ENCODE data around the gene UBAP1.
"Not testable (repeated sequence)": the region's sequence is repeated elsewhere in the genome, so short reads cannot be mapped to it uniquely, and the experiment has no call there.

UBAP1 gene

DNA sequence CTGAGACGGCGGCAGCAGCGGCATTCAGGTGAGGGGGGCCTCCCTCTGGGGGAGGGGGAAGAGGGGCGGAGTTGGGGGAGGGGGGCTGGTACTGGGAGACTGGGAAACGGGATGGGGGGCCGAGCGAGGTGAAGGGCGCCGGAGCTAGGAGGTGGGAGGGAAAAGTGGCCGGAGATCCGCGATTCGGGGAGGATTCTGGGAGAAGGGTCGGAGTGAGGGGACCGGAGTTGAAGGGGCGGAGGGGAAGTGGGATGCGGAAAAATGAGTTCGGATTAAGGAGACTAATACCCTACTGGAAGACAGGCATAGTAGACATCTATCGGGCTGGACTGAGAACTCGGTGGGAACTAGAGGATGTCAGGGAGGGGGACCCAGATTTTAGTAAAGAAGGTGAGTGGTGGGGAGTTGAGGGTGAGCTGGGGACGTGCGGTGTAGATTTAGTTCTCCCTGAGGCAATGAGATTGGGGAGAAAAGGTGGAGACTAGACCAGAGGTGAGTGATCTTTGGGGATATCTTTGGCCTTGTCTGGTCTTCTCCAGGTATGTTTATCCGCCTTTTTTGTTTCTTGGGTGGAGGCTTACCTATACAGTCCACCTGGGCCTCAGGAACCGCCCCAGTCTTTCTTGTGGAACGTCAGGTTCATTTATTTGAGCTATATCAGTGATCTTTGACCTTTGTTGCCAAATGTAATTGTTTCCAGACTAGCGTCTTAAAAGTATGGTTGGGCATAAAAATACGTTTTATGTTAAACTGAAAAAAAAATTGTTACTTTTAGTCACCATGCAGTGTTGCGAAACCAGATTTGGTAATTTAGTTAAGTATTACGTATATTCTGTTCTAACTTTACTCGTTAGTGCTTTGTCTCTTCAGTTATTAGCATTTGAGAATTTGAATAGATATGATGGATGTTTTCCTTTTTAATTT lies 632 bp downstream of the UBAP1 start:
- DNase-seq (ENCODE audit: low spot score): peak; percentile 35

DNA sequence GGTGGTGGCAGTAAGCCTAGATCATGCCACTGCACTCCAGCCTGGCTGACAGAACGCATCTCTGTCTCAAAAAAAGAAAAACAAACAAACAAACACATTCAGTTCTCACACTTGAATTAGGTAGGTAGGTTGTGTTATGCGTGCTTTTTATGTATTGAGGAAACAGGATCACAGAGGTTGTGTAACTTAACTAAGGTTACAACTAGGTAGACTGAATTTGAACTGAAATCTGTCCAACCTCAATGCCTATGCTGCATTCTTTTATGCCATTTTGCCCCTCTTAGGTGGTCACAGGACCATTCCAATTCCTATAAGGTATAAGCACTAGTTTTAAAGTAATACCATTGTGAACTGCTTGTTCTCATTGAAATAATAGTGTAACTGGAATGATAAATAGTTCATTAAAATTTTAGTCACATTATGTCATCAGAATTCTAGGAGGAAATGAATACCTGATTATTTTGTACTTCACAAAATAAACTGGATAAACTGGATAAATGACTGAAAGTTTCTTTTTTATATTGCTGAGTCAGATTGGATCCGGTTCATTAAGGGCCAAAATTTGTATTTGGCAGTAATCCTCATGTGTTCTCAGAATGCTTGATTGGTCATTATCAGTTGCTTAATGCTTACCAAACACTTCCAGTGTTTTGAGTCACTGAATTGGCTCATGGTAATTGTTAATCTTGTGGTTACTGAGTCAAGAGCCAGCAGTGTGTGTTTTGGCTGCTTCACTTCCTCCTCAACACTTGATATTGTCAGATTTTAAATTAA lies 7.1 kb downstream of the UBAP1 start:
- peak; percentile 87 for DNase-seq (ENCODE audit: low spot score)

DNA sequence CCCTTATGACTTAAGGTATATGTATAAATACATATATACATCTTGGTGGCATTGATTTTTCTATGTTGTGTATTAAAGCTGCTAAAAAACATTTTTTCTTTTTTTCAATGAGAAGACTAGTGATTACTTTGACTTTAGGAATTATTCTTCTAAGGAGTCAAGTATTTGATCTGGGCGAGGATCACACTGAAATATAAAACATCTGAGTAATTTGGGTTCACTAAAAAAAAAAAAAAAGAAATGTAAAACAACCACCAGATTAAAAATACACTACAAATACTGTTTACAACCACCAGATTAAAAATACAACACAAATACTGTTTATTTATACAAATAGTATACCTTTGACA lies 9.0 kb downstream of the UBAP1 start:
- no peak for DNase-seq (ENCODE audit: low spot score)

DNA sequence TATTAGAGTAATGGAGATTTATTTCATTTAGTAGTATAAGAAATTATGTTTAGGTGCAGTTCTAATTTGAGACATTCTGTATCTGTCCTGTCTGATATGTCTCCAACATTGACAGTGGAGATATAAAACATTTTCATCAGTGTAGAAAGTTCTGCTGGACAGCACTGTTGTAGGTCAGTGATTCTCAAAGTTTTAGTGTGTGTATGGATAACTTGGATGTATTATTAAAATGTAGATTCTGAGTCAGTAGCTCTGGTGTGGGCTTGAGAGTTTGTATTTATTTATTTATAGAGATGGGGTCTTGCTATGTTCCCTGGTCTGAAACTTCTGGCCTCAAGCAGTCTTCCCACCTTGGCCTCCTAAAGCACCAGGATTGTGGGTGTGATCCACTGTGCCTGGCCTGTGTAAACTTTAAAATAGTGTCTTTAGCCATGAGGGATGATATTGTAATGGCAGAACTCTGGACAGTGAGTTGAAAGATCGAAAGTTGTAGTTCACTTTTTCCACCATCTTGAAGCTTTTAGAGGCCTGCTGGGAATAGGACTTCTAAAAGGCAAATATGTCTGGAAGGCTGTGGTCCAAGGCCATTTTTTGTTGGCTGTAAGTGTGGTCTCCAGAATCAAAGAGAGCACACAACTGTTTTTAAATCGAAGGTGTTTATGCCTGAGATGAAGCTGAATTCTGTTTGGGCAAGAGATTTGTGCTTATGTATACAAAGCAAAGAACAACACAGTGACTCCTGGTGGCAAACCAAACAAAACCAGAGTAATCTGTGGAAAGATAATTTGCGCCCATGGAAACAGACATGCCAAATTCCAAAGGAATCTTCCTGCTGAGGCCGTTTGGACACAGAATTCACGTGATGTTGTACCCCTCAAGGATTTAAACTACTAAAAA lies 12.4 kb downstream of the UBAP1 start:
- DNase-seq (ENCODE audit: low spot score): no peak

DNA sequence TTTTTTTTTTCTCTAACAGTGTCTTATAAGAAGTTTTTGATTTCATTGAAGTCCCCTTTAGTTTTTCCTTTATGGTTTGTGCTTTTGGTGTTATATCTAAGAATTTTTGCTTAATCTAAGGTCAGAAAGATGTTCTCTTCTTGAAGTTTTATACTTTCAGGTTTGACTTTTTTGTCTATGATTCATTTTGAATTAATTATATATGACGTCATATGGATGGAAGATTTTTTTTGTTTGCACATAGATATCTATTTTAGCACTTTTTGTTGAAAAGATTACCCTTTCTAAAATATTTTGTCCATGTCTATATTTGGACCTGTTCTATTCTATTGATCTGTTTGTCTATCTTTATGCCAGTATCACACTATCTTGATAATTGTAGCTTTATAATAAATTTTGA lies 16.3 kb downstream of the UBAP1 start:
- DNase-seq (ENCODE audit: low spot score): no peak

DNA sequence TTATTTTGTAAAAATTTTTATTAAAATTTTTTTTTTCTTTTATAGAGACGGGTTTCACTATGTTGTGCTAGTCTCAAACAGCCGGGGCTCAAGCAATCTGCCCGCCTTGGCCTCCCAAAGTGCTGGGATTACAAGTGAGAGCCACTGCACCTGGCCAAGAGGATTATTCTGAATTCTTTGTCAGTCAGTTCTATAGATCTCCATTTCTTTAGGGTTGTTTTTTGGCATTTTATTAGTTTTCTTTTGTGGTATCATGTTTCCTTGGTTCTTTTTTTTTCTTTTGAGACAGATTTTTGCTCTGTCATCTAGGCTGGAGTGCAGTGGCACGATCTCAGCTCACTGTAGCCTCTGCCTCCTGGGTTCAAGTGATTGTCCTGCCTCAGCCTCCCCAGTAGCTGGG lies 18.4 kb downstream of the UBAP1 start:
- DNase-seq (ENCODE audit: low spot score): peak; percentile 36

DNA sequence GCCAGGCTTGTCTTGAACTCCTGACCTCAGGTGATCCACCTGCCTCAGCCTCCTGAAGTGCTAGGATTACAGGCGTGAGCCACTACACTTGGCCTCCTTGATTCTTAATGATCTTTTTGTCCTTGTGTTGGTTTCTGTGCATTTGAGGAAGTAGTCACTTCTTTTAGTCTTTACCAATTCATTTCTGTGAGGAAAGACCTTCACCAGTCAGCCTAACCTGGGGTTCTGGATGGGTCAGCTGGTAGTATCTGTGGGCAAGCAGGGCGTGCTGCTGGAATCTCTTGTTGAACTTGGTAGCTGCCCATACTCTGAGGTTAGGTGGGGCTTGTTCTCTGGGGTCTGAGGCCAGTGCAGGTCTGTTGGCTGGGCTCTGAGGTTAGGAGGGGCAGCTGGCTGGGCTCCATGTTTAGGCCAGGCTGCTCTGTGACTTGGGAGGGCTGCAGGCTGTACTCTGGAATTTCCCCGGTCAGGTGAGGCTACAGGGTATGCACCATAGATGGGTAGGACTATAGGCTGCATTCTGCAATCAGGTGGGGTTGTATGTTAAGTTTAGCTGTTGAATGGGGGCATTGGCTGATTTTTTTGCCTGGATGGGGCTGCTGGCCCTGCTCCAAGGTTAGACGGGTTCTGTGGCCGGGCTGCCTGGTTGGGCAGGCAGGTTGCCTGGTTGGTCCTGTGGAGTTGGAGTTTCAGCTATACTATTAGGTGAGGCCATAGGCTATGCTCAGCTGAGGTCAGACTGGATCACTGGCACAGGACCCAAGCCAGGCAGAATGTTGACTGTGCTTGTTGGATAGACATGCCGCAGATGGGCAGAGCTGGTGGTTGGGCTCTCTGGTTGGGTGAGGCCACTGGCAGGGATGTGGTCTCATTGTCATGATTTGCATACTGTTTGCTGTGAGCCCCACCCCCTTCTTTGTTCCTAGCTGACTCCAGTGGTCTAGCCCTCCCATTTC lies 19.2 kb downstream of the UBAP1 start:
- no peak for DNase-seq (ENCODE audit: low spot score)

DNA sequence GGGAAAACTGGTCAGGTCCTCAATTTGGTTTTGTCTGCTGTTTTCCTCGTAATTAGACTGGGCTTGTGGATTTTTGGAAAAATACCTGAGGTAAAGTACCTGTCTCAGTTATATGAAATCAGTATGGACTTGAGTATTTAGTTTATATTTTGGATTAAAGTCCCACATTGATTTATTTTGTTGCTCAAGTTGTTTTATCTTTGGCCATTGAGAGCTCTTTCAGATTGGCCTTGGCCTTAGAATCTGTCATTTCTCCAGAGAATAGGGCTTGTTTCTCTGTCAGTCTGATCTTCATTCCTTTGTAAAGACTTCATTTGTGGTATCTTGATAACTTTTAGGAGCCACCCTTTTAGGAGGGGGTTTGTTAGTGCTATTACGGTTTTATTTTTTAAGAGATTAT lies 21.2 kb downstream of the UBAP1 start:
- no peak for DNase-seq (ENCODE audit: low spot score)

DNA sequence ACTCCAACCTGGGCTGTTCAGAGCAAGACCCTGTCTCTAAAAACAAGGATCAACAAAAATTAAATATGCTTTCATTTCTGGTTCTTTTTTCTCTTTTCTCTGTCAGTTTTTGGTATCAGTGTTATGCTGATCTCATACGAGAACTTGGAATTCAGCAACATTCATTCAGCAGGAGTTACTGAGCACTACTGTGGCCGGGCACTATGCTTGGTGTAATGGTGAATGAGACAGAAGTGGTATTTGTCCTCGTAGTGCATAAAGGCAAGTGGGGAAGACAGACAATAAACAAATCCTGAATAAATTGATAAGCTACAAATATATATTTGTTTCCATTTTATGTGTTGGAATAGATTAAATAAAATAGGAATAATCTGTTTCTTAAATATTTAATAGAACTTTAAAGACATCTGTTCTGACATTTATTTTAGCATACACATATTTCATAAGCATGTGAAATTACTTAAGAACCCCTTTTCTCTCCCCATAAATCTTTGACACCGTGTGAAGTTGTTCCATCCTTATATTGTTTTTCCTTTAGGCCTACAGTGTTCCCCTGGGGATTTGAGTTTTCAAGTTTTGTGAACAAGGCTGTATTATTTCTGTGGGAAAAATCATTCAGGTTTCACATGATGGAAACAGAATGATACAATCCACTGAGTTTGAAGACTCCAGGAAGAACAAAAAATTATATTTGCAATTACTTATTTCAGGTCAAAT lies 24.6 kb downstream of the UBAP1 start:
- DNase-seq (ENCODE audit: low spot score): no peak

DNA sequence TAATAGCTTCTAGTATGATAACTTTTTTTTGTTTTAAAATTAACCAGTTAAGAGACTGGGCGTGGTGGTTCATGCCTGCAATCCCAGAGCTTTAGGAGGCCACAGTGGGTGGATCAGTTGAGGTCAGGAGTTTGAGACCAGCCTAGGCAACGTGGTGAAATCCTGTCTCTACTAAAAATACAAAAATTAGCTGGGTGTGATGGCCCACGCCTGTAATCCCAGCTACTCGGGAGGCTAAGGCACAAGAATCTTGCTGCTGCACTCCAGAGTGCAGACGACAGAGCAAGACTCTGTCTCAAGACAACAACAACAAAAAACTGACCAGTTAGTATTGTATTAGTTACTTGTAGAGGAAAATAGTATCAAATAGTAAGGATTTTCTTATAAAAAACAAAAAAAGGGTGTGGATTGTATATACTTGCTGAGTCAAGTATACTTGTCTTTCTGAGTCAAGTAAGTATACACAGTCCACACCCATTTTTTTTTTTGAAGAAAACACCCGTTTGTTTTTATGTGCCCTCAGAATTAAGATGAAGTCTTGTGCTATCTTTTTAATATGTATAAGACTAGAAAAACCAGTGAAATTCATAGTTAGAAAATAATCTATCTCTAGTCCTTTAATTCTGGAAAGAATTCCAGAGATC lies 25.3 kb downstream of the UBAP1 start:
- DNase-seq (ENCODE audit: low spot score): peak; percentile 80

DNA sequence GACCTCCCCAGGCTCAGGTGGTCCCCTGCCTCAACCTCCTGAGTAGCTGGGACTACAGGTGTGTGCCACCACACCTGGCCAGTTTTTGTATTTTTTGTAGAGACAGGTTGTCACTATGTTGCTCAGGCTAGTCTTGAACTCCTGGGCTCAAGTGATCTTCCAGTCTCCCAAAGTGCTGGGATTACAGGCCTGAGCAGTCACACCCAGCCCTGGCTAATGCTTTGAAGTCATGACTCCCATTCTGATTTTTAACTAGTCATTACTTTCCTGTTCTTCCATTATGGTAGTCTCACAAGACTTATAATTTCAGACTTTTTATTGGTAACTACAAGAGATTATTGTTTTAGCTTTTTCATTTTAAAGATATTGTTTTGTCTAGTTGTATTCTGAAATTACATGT lies 26.3 kb downstream of the UBAP1 start:
- no peak for DNase-seq (ENCODE audit: low spot score)

DNA sequence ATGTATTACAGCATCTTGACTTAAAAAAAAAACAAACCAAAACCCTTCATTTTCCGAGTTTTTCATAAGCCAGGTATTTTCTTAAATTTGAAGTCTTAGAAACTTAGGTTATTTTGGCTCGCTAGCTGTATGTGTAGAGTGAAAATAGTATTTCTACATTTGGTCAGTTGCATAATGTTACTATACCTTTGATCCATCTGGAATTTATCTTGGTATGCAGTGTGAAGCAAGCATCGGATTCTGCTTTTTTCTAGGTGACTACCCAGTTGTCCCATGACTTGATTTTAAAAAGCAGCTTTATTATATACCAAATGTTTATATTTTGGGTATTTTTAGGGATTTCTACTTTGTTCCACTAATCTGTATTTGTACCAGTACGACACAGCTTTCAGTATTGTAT lies 27.7 kb downstream of the UBAP1 start:
- no peak for DNase-seq (ENCODE audit: low spot score)

DNA sequence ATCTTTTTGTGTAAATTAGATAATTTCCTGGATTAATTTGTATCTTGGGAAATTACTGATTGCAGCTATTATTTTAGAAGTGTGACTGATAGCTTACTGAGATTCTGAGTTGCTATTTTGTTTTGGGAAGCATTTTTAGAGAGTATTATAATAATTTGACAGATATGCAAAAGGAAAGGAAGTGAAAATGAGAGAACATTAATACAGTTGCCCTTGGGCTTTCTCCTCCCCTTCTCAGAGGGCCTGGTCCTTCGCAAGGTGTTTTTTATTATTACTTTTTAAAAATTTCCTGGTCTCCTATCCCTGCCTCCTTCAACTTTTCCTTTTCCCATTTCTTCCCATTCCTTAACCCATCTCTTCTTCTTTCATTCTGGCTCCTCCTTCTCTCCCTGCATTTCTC lies 32.6 kb downstream of the UBAP1 start:
- DNase-seq (ENCODE audit: low spot score): no peak

DNA sequence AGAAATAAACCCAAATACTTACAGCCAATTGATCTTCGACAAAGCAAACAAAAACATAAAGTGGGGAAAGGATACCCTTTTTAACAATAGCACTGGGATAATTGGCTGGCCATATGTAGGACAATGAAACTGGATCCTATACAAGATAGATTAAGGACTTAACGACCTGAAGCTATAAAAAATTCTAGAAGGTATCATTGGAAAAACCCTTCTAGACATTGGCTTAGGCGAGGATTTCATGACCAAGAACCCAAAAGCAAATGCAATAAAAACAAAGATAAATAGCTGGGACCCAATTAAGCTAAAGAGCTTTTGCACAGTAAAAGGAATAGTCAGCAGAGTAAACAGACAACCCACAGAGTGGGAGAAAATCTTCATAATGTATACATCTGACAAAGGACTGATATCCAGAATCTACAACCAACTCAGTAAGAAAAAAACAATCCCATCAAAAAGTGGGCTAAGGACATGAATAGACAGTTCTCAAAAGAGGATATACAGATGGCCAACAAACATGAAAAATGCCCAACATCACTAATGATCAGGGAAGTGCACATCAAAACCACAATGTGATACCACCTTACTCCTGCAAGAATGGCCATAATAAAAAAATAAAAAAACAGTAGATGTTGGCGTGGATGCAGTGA lies 35.6 kb downstream of the UBAP1 start:
- not testable (repeated sequence) for DNase-seq (ENCODE audit: low spot score)

DNA sequence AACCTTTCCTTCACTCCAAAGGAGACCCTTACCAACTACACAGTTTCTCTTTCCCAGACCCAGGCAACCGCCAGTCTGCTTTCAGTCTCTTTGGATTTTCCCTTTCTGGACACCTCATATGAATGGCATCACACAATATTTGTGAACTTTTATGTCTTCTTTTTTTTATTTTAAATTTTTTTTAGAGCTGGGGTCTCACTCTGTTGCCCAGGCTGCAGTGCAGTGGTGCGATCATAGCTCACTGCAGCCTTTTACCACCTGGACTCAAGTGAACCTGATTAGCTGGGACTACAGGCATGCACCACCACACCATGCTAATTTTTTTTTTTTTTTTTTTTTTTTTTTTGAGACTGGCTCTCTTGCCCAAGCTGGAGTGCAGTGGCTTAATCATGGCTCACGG lies 37.5 kb downstream of the UBAP1 start:
- DNase-seq (ENCODE audit: low spot score): no peak

DNA sequence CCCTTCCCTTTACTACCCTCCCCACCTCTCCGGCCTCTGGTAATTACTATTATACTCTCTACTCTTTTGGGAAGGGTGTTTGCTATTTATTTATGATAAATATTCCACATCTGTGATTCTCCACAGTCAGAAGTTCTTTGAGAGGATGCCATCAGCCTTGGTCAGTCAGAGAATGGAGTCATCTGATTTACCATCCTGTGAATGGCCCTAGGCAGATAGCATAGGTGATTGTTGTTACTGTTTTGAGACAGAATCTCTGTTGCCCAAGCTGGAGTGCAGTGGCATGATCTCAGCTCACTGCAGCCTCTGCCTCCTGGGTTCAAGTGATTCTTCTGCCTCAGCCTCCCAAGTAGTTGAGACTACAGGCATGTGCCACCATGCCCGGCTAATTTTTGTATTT lies 38.2 kb downstream of the UBAP1 start:
- not testable (repeated sequence) for DNase-seq (ENCODE audit: low spot score)

DNA sequence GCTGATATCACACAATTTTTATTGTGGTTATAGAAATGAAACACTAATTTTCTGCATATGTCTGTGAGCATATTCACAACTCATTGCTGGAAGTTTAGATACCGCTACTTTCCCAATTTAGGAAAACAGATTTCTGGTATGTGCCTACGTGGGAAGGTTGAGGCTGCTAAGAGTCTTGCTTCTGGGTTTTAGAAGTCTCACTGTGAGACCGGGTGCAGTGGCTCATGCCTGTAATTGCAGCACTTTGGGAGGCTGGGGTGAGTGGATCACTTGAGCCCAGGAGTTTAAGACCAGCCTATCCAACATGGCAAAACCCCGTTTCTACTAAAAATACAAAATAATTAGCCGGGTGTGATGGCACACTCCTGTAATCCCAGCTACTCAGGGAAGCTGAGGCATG lies 39.6 kb downstream of the UBAP1 start:
- DNase-seq (ENCODE audit: low spot score): no peak

DNA sequence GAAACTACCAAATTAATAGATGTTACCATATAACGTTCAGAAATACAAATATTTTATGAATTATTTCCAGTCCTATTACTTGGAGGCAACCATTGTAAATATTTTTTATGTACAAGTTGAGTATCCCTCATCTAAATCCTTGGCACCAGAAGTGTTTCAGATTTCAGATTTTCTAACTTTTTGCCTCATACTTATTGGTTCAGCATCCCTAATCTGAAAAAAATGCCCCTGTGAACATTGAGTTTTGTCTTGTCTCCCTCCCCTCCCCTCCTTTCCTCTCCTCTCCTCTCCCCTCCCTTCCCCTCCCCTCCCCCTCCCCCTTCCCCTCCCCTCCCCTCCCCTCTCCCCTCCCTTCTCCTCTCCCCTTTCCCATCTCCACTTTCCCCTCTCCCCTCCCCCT lies 40.6 kb downstream of the UBAP1 start:
- DNase-seq (ENCODE audit: low spot score): no peak

DNA sequence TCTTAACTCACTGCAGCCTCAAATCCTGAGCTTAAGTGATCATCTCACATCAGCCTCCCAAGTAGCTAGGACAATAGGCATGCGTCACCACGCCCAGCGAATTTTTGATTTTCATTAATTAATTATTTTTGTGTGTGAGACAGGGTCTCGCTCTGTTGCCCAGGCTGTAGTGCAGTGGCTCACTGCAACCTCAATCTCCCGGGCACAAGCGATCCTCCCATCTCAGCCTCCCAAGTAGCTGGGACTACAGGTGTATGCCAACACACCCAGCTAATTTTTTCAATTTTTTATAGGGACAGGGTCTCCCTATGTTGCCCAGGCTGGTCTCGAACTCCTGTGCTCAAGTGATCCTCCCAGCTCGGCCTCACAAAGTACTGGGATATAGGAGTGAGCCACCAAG lies 41.4 kb downstream of the UBAP1 start:
- no peak for DNase-seq (ENCODE audit: low spot score)

DNA sequence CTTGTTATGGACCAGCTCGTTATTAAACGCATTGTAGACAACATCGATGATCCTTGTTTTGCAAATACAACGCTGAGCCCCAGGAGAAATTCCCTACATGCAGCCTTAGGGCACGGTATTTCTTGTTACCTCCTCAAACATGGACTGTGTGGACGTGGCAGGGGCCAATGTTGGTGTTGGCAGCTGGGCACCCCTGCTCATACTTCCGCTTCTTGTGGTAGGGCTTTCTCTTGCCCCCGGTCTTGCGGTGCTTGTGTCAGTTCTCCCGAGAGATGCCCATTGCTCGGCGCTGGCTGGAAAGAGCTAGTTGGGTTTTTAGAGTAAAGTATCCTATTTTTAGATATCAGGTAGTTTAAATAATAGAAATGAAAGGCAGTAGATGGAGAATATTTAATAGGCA lies 45.5 kb downstream of the UBAP1 start:
- DNase-seq (ENCODE audit: low spot score): no peak

Measured in hematopoietic multipotent progenitor cell treated with erythropoietin and hydrocortisone succinate and interleukin-3 and kit ligand, for 15 days (in vitro differentiated cells).